ENCODE data around the gene CDX2. TPM values are rescaled to one million over a fixed set of nuclear protein-coding genes. Genes with fewer than 3 reads are reported as not detected.
"Not testable (repeated sequence)": the region's sequence is repeated elsewhere in the genome, so short reads cannot be mapped to it uniquely, and the experiment has no call there.

CDX2 gene
- total RNA-seq, 2 experiments from 2014 or later: not detected

DNA sequence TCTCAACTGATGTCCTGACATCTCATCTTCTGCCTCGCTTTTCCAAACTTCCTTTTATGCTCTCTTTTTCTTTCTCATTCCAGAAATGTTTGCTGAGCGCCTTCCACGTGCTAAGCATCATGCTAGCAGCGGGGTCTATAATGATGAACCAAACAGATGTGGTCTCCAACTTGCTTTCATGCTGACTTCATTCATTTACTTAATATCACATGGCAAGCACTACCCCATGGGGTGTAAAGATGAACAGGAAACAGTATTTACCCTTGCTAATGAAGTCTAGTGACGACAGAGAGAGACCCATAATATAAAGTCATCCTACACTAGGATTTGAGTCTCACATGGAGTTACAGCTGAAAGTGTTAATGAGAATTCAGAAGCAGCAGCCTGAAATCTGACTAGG, 40.9 kb upstream of the CDX2 start:
- H3K27ac Mint-ChIP-seq: no peak overlapping the region
- H3K4me3 Mint-ChIP-seq: no peak overlapping the region
- ATAC-seq: no peak
- POLR2A ChIA-PET: no interaction called here
- no peaks in the 10 kb centered on the region for H3K9me3 Mint-ChIP-seq
- peaks cover 4% of the 10 kb centered on the region for H3K27me3 Mint-ChIP-seq
- H3K36me3 Mint-ChIP-seq (ENCODE audit: low read depth): no peaks in the 10 kb centered on the region
- TF ChIP-seq, protein P1, sequence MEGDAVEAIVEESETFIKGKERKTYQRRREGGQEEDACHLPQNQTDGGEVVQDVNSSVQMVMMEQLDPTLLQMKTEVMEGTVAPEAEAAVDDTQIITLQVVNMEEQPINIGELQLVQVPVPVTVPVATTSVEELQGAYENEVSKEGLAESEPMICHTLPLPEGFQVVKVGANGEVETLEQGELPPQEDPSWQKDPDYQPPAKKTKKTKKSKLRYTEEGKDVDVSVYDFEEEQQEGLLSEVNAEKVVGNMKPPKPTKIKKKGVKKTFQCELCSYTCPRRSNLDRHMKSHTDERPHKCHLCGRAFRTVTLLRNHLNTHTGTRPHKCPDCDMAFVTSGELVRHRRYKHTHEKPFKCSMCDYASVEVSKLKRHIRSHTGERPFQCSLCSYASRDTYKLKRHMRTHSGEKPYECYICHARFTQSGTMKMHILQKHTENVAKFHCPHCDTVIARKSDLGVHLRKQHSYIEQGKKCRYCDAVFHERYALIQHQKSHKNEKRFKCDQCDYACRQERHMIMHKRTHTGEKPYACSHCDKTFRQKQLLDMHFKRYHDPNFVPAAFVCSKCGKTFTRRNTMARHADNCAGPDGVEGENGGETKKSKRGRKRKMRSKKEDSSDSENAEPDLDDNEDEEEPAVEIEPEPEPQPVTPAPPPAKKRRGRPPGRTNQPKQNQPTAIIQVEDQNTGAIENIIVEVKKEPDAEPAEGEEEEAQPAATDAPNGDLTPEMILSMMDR (IDR thresholded peaks at IDR 0.05): no peak
- CTCF ChIA-PET: interaction anchor here (2.1 kb wide), 1 partner anchor 26 kb away, joined by 4 read pairs; no protein-coding TSS in a partner anchor
- peaks cover 3% of the 10 kb centered on the region for H3K4me1 Mint-ChIP-seq (ENCODE audit: low read depth)
- intact Hi-C loops (cut with micrococcal nuclease): no loop called here
- no peak for DNase-seq

DNA sequence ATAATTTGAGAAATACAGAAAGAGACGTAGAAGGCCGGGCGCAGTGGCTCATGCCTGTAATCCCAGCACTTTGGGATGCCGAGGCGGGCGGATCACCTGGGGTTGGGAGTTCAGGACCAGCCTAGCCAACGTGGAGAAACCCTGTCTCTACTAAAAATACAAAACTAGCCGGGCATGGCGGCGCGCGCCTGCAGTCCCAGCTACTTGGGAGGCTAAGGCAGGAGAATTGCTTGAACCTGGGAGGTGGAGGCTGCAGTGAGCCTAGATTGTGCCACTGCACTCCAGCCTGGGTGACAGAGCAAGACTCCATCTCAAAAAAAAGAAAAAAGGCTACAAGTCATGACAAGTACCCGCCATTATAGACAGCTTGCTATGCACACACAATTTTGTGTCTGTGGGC, 35.9 kb upstream of the CDX2 start:
- H3K4me3 Mint-ChIP-seq; H3K4me1 Mint-ChIP-seq (ENCODE audit: low read depth); intact Hi-C loops (cut with micrococcal nuclease); ATAC-seq; H3K27me3 Mint-ChIP-seq; DNase-seq; H3K27ac Mint-ChIP-seq; POLR2A ChIA-PET; H3K36me3 Mint-ChIP-seq (ENCODE audit: low read depth); H3K9me3 Mint-ChIP-seq; CTCF ChIA-PET: not testable (repeated sequence)

DNA sequence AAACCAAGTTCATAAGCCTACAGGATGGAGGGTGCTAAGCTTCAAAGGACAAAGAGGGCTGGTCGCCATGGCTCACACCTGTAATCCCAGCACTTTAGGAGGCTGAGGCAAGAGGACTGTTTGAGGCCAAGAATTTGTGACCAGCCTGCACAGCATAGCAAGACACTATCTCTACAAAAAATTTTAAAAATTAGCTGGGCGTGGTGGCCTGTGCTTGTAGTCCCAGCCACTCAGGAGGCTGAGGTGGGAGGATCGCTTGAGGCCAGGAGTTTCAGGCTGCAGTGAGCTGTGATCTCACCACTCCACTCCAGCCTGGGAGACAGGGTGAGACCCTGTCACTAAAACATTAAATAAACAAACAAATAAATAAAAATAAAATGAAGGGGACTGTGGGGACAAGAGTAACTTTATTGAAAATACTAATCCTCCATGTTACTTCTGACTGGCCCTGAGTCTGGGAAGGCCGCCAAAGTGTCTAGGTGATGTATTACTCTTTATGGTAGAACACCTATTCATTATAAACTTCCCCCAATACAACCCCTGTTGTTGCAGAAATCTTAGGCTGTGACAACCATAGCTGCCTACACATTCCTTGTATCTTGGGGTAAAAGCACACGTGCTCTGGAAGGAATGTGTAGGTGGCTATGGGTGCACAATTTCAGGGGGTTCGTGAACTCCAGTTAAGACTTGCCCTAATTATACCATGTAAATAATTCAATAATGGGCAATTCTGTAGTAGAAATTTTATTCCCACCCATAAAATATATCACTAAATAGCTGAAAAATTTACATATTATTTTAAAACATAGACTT, 34.0 kb upstream of the CDX2 start:
- Mint-ChIP-seq H3K27ac (no peak overlapping the region), H3K4me3 (no peak overlapping the region), H3K4me1 (ENCODE audit: low read depth) (no peaks in the 10 kb centered on the region), H3K36me3 (ENCODE audit: low read depth) (no peaks in the 10 kb centered on the region), H3K27me3 (no peaks in the 10 kb centered on the region), H3K9me3 (no peaks in the 10 kb centered on the region)
- ATAC-seq: no peak
- CTCF ChIA-PET: interaction anchor here (2.1 kb wide), 1 partner anchor 9 kb away, joined by 6 read pairs; no protein-coding TSS in a partner anchor
- no peak for DNase-seq
- TF ChIP-seq, protein P1 (IDR thresholded peaks at IDR 0.05): no peak
- intact Hi-C loops (cut with micrococcal nuclease): no loop called here
- POLR2A ChIA-PET: no interaction called here

GRCh38 chr13:28001837-28002473, 32.8 kb upstream of the CDX2 start:
- intact Hi-C loops (cut with micrococcal nuclease): no loop called here
- H3K27me3 Mint-ChIP-seq: no peaks in the 10 kb centered on the region
- H3K4me1 Mint-ChIP-seq (ENCODE audit: low read depth): no peaks in the 10 kb centered on the region
- H3K36me3 Mint-ChIP-seq (ENCODE audit: low read depth): no peaks in the 10 kb centered on the region
- no peak overlapping the region for H3K4me3 Mint-ChIP-seq
- ATAC-seq (no peak), DNase-seq (no peak)
- no peaks in the 10 kb centered on the region for H3K9me3 Mint-ChIP-seq
- H3K27ac Mint-ChIP-seq: no peak overlapping the region
- TF ChIP-seq, protein P1 (IDR thresholded peaks at IDR 0.05): no peak
- CTCF ChIA-PET: interaction anchor here (2.1 kb wide), 1 partner anchor 10 kb away, joined by 6 read pairs; no protein-coding TSS in a partner anchor
- POLR2A ChIA-PET: no interaction called here

DNA sequence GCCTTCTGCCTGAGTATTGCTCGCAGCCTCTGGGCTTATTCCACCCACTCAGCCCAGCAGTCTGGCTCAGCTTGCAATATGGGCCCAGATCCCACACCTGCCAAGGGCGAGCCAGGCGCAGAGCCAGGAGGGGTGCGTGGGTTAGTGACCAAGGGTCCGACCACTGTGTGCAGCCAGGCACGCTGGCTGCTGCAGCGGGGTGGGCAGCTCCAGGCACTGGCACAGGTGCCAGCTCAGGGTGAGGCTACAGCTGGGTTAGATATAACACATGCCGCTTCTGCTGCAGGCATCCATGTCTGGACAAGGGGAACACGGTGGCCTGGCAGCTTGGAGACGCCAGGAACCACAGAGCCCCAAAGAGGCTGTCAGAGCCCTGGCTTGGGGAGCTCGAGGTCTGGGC, 31.9 kb upstream of the CDX2 start:
- TF ChIP-seq, protein P1 (IDR thresholded peaks at IDR 0.05): no peak
- CTCF ChIA-PET: interaction anchor here (1.2 kb wide), 1 partner anchor 48 kb away, joined by 3 read pairs; no protein-coding TSS in a partner anchor
- H3K4me3 Mint-ChIP-seq: no peak overlapping the region

More for the DNA sequence above, 31.9 kb upstream of the CDX2 start:
- DNase-seq (no peak), ATAC-seq (no peak)
- Mint-ChIP-seq H3K9me3 (no peaks in the 10 kb centered on the region), H3K4me1 (ENCODE audit: low read depth) (no peaks in the 10 kb centered on the region), H3K27ac (no peak overlapping the region), H3K36me3 (ENCODE audit: low read depth) (no peaks in the 10 kb centered on the region), H3K27me3 (no peaks in the 10 kb centered on the region)
- POLR2A ChIA-PET: no interaction called here
- intact Hi-C loops (cut with micrococcal nuclease): no loop called here

Data from activated CD8-positive, alpha-beta T cell treated with anti-CD3 and anti-CD28 coated beads for 36 hours (primary cell).